GM12878 (cell line): ENCODE measurements around the gene IRX6. TPM values are rescaled to one million over a fixed set of nuclear protein-coding genes. Genes with fewer than 3 reads are reported as not detected.

ENCODE experiments used
- ATAC-seq: fragments of 200-7000 bp; cut with Tn5 transposase; 3 replicates; pipeline ENCODE4 v1.9.1; 2020; ENCODE audit warnings: mild to moderate bottlenecking, moderate library complexity
- BruUV-seq: library from RNA; stranded (reverse); fragments of 400-500 nt; replicated peaks from 2 replicates; lab custom pipeline; 2021; lab: Mats Ljungman, UMichigan
- CTCF ChIA-PET: fragments of 300-600 bp; sonication (Branson Sonifier 250); formaldehyde crosslinking; extraction: SDS; loops from one replicate; lab custom pipeline; 2021; ENCODE audit warnings: inconsistent platforms; lab: Yijun Ruan, JAX
- POLR2A ChIA-PET: fragments of 350-600 bp; formaldehyde crosslinking; extraction: SDS; loops from one replicate; lab custom pipeline; 2021; ENCODE audit warnings: inconsistent platforms; lab: Charles Lee
- RAD21 ChIA-PET: fragments of 300-600 bp; sonication (Branson Sonifier 250); formaldehyde crosslinking; loops from one replicate; lab custom pipeline; 2023; ENCODE audit warnings: antibody characterized with exemption; ENCODE audit not compliant: unreplicated experiment; lab: Charles Lee
- SMC1A ChIA-PET: fragments of 300-600 bp; sonication (Branson Sonifier 250); formaldehyde crosslinking; loops from one replicate; lab custom pipeline; 2023; ENCODE audit not compliant: unreplicated experiment, uncharacterized antibody; lab: Charles Lee
- DNase-seq: peaks from one replicate; pipeline ENCODE4 v3.0.0-alpha.2; 2011; ENCODE audit warnings: low read depth, low spot score
- FAIRE-seq: peaks from 3 replicates; lab custom pipeline; 2011; peaks lifted over from hg19 to GRCh38; lab: Jason Lieb, UNC
- H2AFZ ChIP-seq: 2 replicates; pipeline ENCODE4 v1.6.0; 2011; ENCODE audit warnings: low read depth, low read length, control low read depth; ENCODE audit not compliant: control insufficient read depth
- H3K27ac ChIP-seq: 2 replicates; pipeline ENCODE4 v1.5.1; 2011; ENCODE audit warnings: control low read depth; ENCODE audit not compliant: control insufficient read depth, insufficient read depth
- H3K27me3 ChIP-seq, 2 experiments: replicated peaks in 1 of 2; 2 replicates each; pipeline versions ENCODE4 v1.6.0 to v1.6.1; 2011; ENCODE audit warnings: low read length in 1 of 2; ENCODE audit not compliant: control insufficient read depth in 2 of 2, insufficient read depth in 2 of 2
- H3K36me3 ChIP-seq, 2 experiments: 2 replicates each; pipeline ENCODE4 v1.5.1; 2011; ENCODE audit warnings: low read length in 1 of 2; ENCODE audit not compliant: control insufficient read depth in 2 of 2, insufficient read depth in 2 of 2
- H3K4me1 ChIP-seq: 2 replicates; pipeline ENCODE4 v1.6.1; 2011; ENCODE audit warnings: mild to moderate bottlenecking, low read length, moderate library complexity, mixed read lengths; ENCODE audit not compliant: control insufficient read depth, insufficient read depth
- H3K4me2 ChIP-seq: 2 replicates; pipeline ENCODE4 v1.6.0; 2011; ENCODE audit warnings: control low read depth; ENCODE audit not compliant: control insufficient read depth, insufficient read depth
- H3K4me3 ChIP-seq: fragments of 200-600 bp; sonication (generic); 2 replicates; pipeline ENCODE4 v1.5.1; 2016
- H3K79me2 ChIP-seq: 2 replicates; pipeline ENCODE4 v1.6.0; 2011; ENCODE audit warnings: low read length; ENCODE audit not compliant: control insufficient read depth, insufficient read depth
- H3K9ac ChIP-seq: 2 replicates; pipeline ENCODE4 v1.8.0; 2011; ENCODE audit warnings: low read length, control low read depth, mixed read lengths; ENCODE audit not compliant: control insufficient read depth, insufficient read depth
- H3K9me3 ChIP-seq: replicated peaks from 3 replicates; pipeline ENCODE4 v1.5.1; 2011; ENCODE audit warnings: mild to moderate bottlenecking, low read length; ENCODE audit not compliant: control insufficient read depth, insufficient read depth
- H4K20me1 ChIP-seq: 2 replicates; pipeline ENCODE4 v1.6.0; 2011; ENCODE audit not compliant: control insufficient read depth, insufficient read depth
- ATF7 ChIP-seq: fragments of 450-650 bp; IDR thresholded peaks from 2 replicates; pipeline ENCODE4 v1.6.1; 2016; ENCODE audit warnings: low read depth, mild to moderate bottlenecking
- E2F8 ChIP-seq: fragments of 450-650 bp; IDR thresholded peaks from 2 replicates; pipeline ENCODE4 v1.6.1; 2018; ENCODE audit warnings: mild to moderate bottlenecking, low read depth, moderate library complexity; ENCODE audit not compliant: partially characterized antibody
- EED ChIP-seq: sonication (generic); IDR thresholded peaks from 2 replicates; pipeline ENCODE4 v1.6.1; 2016; ENCODE audit warnings: antibody characterized with exemption, low read depth
- EZH2 ChIP-seq: IDR thresholded peaks from 2 replicates; pipeline ENCODE4 v1.6.1; 2012; ENCODE audit warnings: low read depth, mild to moderate bottlenecking, control low read depth, inconsistent platforms, low read length, borderline replicate concordance; ENCODE audit not compliant: control insufficient read depth
- GABPA ChIP-seq: IDR thresholded peaks from 2 replicates; pipeline ENCODE4 v1.6.1; 2014; ENCODE audit warnings: antibody characterized with exemption, low read depth, mild to moderate bottlenecking, inconsistent platforms
- NR2C2 ChIP-seq: IDR thresholded peaks from 2 replicates; pipeline ENCODE4 v1.6.1; 2011; ENCODE audit warnings: borderline replicate concordance, low read depth; ENCODE audit not compliant: control insufficient read depth, insufficient read length
- NRF1 ChIP-seq: conservative IDR thresholded peaks from 2 replicates; pipeline ENCODE4 v1.6.1; 2011; ENCODE audit warnings: mild to moderate bottlenecking, low read depth, low read length, improper control_type of control experiment
- ZBTB4 ChIP-seq: fragments of 450-650 bp; formaldehyde crosslinking; IDR thresholded peaks from 2 replicates; pipeline ENCODE4 v1.4.0; 2022; ENCODE audit warnings: mild to moderate bottlenecking, moderate library complexity
- ZNF384 ChIP-seq: IDR thresholded peaks from 2 replicates; pipeline ENCODE4 v1.6.1; 2012; ENCODE audit warnings: low read depth, mild to moderate bottlenecking, low read length, improper control_type of control experiment, borderline replicate concordance
- WGBS: methylation state at CpG from one replicate; pipeline ENCODE4 v1.1.6; 2016; ENCODE audit warnings: low lambda C conversion rate; ENCODE audit not compliant: insufficient replicate concordance, insufficient coverage; ENCODE audit errors: missing lambda C conversion rate; 5-methylcytosine and 5-hydroxymethylcytosine counted together
- in situ Hi-C: fragments of 300-500 bp; cut with MboI; formaldehyde crosslinking; loops from 9 replicates; pipeline ENCODE4 v1.14.3; 2018; ENCODE audit warnings: mixed read lengths
- intact Hi-C: fragments of 100-400 bp; cut with micrococcal nuclease; formaldehyde crosslinking; loops from one replicate; pipeline ENCODE4 v1.14.2; 2022; ENCODE audit not compliant: unreplicated experiment
- polyA plus RNA-seq, 11 experiments: library from polyadenylated mRNA; depleted of rRNA in 4 of 11; unstranded in 6 of 11; stranded (reverse) in 5 of 11; fragments of >200 nt; fragmentation: Nextera tagmentation in 4 of 11; fragmentation: Illumina TruSeq in 1 of 11; extraction: Ambion mirVana in 4 of 11; extraction: Trizol in 1 of 11; gene quantifications; 1 replicate in 1 of 11; 2 replicates in 10 of 11; pipeline versions ENCODE4 v1.2.1 to v1.2.3, GENCODE V29; 2011 to 2016; ENCODE audit warnings: inconsistent platforms in 2 of 11, missing spikeins in 2 of 11, low read depth in 1 of 11
- total RNA-seq, 4 experiments: library from RNA; depleted of rRNA in 3 of 4; stranded (reverse); fragments of >200 nt in 3 of 4; fragmentation: Illumina TruSeq in 1 of 4; extraction: Trizol in 1 of 4; gene quantifications; 2 replicates each; pipeline versions ENCODE4 v1.2.1 to v1.2.3, GENCODE V29; 2013 to 2021

Gene IRX6
- total and polyA plus RNA-seq, 10 of the 15 experiments (the other 5 are each of a cell fraction or from before 2014, with no cell fraction given), result not detected

GRCh38 chr16:55275869-55276268, 48.1 kb upstream of the IRX6 start:
- H4K20me1 ChIP-seq, result no peaks in the 10 kb centered on the region
- FAIRE-seq (no peak), ATAC-seq (no peak), DNase-seq (no peak)
- no peak overlapping the region for H2AFZ ChIP-seq
- H3K9me3 ChIP-seq, result no peaks in the 10 kb centered on the region
- RAD21 ChIA-PET, result no interaction called here
- no peak overlapping the region for H3K4me3 ChIP-seq
- H3K79me2 ChIP-seq, result no peaks in the 10 kb centered on the region
- POLR2A ChIA-PET, result no interaction called here
- no peak overlapping the region for H3K27ac ChIP-seq
- 45% methylated on average over 6 of the region's 6 CpGs for WGBS
- H3K4me1 ChIP-seq, result no peaks in the 10 kb centered on the region
- TF ChIP-seq NR2C2 (no peak), EED (no peak), ZNF384 (no peak), EZH2 (no peak), NRF1 (no peak), ZBTB4 (no peak), ATF7 (no peak), E2F8 (no peak), GABPA (no peak)
- H3K4me2 ChIP-seq, result no peak overlapping the region
- SMC1A ChIA-PET, result no interaction called here
- CTCF ChIA-PET, result no interaction called here
- intact Hi-C loops, result no loop called here
- H3K27me3 ChIP-seq, result no peaks in the 10 kb centered on the region
- no peak overlapping the region for H3K9ac ChIP-seq
- H3K36me3 ChIP-seq, result no peaks in the 10 kb centered on the region
- BruUV-seq, result no TSS peak
- in situ Hi-C loops, result no loop called here
